Osteoblast (primary cell): ENCODE results near the gene SLC13A5. TPM values are rescaled to one million over a fixed set of nuclear protein-coding genes. Genes with fewer than 3 reads are reported as not detected.
A peak's percentile ranks its signal among the peaks of the same experiment; 100 is the strongest.
"Not testable (repeated sequence)": the region's sequence is repeated elsewhere in the genome, so short reads cannot be mapped to it uniquely, and the experiment has no call there.

ENCODE experiments used
- DNase-seq: peaks from one replicate; pipeline ENCODE4 v3.0.0; 2011; ENCODE audit warnings: low spot score, mixed read lengths; ENCODE audit not compliant: insufficient read length; ENCODE audit errors: missing footprints
- H2AFZ ChIP-seq: 2 replicates; pipeline ENCODE4 v1.6.0; 2011; ENCODE audit warnings: mild to moderate bottlenecking, low read length
- H3K27ac ChIP-seq: 2 replicates; pipeline ENCODE4 v1.5.1; 2011; ENCODE audit warnings: mild to moderate bottlenecking, low read depth, low read length, moderate library complexity
- H3K27me3 ChIP-seq: 2 replicates; pipeline ENCODE4 v1.6.0; 2012; ENCODE audit warnings: mild to moderate bottlenecking, control low read depth, inconsistent platforms, low read length, moderate library complexity; ENCODE audit not compliant: insufficient read depth
- H3K36me3 ChIP-seq: 2 replicates; pipeline ENCODE4 v1.5.1; 2011; ENCODE audit warnings: mild to moderate bottlenecking, low read length, control low read depth, moderate library complexity; ENCODE audit not compliant: insufficient read depth
- H3K4me1 ChIP-seq: 2 replicates; pipeline ENCODE4 v1.5.1; 2011; ENCODE audit warnings: mild to moderate bottlenecking, low read length, control low read depth, moderate library complexity; ENCODE audit not compliant: insufficient read depth
- H3K4me2 ChIP-seq: 2 replicates; pipeline ENCODE4 v1.6.0; 2011; ENCODE audit warnings: mild to moderate bottlenecking, low read length; ENCODE audit not compliant: insufficient read depth
- H3K4me3 ChIP-seq: fragments of 200-600 bp; sonication (generic); 3 replicates; pipeline ENCODE4 v1.5.1; 2012; ENCODE audit warnings: mild to moderate bottlenecking, low read length, inconsistent platforms; ENCODE audit not compliant: insufficient read depth
- H3K79me2 ChIP-seq: 2 replicates; pipeline ENCODE4 v1.6.0; 2012; ENCODE audit warnings: mild to moderate bottlenecking, low read length, control low read depth, inconsistent platforms; ENCODE audit not compliant: insufficient read depth
- H3K9me3 ChIP-seq: 2 replicates; pipeline ENCODE4 v1.5.1; 2011; ENCODE audit warnings: low read depth, low read length, control low read depth
- H4K20me1 ChIP-seq: 2 replicates; pipeline ENCODE4 v1.6.0; 2012; ENCODE audit warnings: mild to moderate bottlenecking, low read length, control low read depth; ENCODE audit not compliant: insufficient read depth
- total RNA-seq: library from RNA; depleted of rRNA; stranded (reverse); fragments of >200 nt; gene quantifications from 2 replicates; pipeline ENCODE4 v1.2.3, GENCODE V29; 2012
- TF ChIP-seq, protein P1 (sequence below): IDR thresholded peaks from 2 replicates; pipeline ENCODE4 v1.5.1; 2011; ENCODE audit warnings: mild to moderate bottlenecking, low read depth, low read length, moderate library complexity; ENCODE audit errors: extremely low read depth

The SLC13A5 gene
- total RNA-seq, 1 donor, result not detected

DNA sequence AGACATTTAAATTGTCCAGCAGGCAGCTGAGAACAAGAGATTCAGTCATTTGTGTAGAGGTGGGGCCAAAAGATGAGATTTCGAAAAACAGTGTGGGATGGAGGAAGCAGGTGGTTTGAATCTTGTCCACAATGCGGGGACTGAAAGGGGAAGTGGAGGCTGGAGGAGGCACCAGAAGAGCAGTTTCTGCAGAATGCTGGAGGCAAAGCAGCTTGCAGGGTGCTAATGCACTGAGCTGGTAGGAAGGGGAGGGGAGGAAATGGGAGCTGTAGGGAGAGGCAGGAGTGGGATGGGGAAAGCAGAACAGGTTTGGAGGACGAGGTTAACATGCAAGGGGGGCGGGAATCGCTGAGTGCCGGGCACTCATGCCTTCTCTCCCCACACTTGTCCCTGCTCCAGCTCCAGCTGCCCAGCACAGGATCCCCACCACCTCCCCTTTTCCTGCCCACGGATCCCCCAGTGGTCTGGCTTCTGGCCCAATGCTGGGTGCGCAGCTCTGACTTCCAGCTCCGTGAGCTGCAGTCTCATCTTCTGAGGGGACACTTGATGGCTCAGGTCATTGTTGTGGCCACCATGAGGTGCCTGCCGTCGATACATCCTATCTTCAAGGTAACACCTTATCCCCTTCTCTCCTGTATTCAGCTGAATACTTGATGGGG is 52.2 kb downstream of the SLC13A5 start:
- no peaks in the 10 kb centered on the region for H3K9me3 ChIP-seq
- H4K20me1 ChIP-seq, result no peaks in the 10 kb centered on the region
- no peaks in the 10 kb centered on the region for H3K79me2 ChIP-seq
- H3K27ac ChIP-seq, result no peak overlapping the region
- H3K27me3 ChIP-seq, result peaks cover 51% of the 10 kb centered on the region
- no peaks in the 10 kb centered on the region for H3K36me3 ChIP-seq
- H2AFZ ChIP-seq, result no peak overlapping the region
- TF ChIP-seq, protein P1, sequence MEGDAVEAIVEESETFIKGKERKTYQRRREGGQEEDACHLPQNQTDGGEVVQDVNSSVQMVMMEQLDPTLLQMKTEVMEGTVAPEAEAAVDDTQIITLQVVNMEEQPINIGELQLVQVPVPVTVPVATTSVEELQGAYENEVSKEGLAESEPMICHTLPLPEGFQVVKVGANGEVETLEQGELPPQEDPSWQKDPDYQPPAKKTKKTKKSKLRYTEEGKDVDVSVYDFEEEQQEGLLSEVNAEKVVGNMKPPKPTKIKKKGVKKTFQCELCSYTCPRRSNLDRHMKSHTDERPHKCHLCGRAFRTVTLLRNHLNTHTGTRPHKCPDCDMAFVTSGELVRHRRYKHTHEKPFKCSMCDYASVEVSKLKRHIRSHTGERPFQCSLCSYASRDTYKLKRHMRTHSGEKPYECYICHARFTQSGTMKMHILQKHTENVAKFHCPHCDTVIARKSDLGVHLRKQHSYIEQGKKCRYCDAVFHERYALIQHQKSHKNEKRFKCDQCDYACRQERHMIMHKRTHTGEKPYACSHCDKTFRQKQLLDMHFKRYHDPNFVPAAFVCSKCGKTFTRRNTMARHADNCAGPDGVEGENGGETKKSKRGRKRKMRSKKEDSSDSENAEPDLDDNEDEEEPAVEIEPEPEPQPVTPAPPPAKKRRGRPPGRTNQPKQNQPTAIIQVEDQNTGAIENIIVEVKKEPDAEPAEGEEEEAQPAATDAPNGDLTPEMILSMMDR, result no peak
- no peak overlapping the region for H3K4me2 ChIP-seq
- no peaks in the 10 kb centered on the region for H3K4me1 ChIP-seq
- no peak overlapping the region for H3K4me3 ChIP-seq
- no peak for DNase-seq

DNA sequence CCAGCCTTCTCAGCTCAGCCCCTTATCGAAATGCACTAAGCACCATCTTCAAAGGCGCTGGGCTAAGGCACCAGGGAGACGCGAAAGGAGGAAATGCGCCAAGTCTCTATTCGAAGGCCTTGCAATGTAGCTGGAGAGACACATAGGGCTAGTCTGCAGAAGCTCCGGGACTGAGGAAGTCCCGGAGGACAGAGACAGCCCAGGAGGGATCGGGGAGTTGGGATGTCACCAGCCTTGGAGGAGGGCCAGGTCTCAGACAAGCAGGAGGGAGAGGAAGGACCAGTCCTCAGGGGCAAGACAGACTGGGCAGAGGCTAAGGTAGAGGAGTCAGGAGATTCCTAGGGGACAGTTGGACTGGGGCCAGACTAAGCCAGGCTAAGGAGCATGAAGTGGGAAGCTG is 53.1 kb downstream of the SLC13A5 start:
- Histone ChIP-seq H3K27ac (no peak overlapping the region), H2AFZ (no peak overlapping the region), H4K20me1 (no peaks in the 10 kb centered on the region), H3K36me3 (no peaks in the 10 kb centered on the region), H3K9me3 (no peaks in the 10 kb centered on the region), H3K27me3 (peaks cover 56% of the 10 kb centered on the region), H3K4me2 (no peak overlapping the region), H3K4me3 (no peak overlapping the region), H3K79me2 (no peaks in the 10 kb centered on the region), H3K4me1 (no peaks in the 10 kb centered on the region)
- DNase-seq, result no peak
- TF ChIP-seq, protein P1, result no peak

DNA sequence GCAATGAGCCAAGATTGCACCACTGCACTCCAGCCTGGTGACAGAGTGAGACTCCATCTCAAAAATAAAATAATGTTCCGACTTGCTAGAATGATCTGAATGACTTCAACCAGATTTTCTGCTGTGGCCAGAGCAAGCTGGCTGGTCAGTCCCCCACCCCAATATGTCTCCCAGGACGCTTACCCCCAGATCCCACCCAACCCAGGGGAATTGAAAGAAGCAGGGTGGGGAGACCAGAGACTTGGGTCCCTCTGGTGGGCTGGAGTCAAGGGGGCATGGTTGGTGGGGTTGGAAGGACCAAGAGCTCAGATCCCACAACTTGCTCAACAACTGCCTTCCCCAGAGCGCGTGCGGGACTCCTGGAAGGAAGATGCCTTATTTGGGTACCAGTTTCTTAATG is 54.8 kb downstream of the SLC13A5 start:
- DNase-seq, H3K9me3 ChIP-seq, H4K20me1 ChIP-seq, H3K4me3 ChIP-seq, H3K79me2 ChIP-seq, H3K4me2 ChIP-seq, H2AFZ ChIP-seq, H3K27ac ChIP-seq, H3K36me3 ChIP-seq, H3K4me1 ChIP-seq: not testable (repeated sequence)
- H3K27me3 ChIP-seq, result peaks cover 66% of the 10 kb centered on the region

DNA sequence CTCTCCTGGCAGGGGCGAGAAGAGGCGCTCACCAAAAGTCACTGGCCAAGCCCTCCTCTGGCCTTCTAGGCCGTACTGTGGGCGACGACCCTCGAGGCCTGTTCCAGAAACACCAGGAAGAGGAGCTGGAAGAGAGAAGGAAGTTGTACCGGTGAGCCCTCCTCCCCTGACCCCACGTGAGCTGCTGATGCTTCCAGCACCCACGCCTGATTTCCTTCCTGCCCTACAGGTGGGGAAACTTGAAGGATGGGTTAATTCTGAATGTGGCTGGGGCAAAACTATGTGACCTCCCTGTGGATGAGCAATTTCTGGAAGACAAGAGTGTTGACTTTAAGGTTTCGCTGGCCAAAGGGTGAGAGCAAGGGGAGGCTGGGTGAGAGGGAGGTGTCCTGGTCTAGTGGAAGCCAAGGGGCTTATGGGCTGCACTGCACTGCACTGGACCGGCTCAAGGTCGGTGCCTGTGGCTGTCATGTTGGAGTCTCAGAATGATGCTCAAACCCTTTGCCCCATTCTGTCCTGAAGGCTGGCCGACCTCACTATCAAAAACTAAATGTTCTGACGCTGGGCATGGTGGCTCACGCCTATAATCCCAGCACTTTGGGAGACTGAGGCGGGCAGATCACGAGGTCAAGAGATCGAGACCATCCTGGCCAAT is 55.4 kb downstream of the SLC13A5 start:
- DNase-seq, result peak; percentile 31
- Histone ChIP-seq H3K9me3 (no peaks in the 10 kb centered on the region), H3K4me3 (no peak overlapping the region), H3K79me2 (no peaks in the 10 kb centered on the region), H3K36me3 (no peaks in the 10 kb centered on the region), H3K27ac (no peak overlapping the region), H2AFZ (no peak overlapping the region), H3K4me2 (no peak overlapping the region), H3K4me1 (no peaks in the 10 kb centered on the region), H4K20me1 (no peaks in the 10 kb centered on the region), H3K27me3 (peaks cover 66% of the 10 kb centered on the region)
- TF ChIP-seq, protein P1, result no peak

DNA sequence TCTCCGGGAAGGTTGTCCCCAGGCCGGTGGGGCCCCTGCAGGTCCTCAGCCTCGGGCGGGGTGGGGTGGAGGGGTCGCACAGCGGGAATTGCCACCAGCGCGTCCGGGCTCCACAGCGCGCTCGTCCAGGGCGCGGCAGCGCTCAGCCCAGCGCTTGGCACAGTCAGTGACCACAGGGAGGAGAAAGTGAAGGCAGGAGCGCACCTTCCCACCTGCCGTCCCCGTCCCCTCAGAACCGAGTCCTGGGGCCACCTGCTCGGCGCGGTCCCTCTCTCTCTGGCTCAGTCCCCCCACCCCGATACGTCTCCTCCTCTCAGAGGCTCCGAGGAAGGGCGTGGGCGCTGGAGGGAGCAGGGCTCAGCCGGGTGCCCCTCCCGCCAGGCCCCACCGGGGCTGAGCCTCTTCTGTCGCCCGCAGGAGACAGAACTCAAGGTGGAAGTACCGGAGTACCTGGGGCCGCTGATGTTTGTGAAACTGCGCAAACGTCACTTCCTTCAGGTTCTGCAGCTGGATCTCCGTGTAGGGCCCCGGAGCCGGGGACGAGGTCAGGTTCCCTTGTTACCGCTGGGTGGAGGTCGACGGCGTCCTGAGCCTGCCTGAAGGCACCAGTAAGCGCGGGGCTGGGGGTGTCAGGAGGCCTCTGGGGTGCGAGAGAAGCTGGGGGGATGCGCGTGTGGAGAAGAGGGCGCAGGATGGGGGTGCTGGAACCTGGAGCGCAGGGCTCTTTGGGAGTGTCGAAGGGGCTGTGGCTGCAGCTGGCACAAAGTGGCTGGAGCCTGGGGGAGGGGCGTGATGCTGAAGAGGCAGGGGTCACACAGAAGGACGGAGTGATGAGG is 56.2 kb downstream of the SLC13A5 start:
- H4K20me1 ChIP-seq, H3K4me1 ChIP-seq, H2AFZ ChIP-seq, H3K4me3 ChIP-seq, H3K9me3 ChIP-seq, H3K79me2 ChIP-seq, H3K4me2 ChIP-seq, H3K27ac ChIP-seq, H3K36me3 ChIP-seq: not testable (repeated sequence)
- peaks cover 61% of the 10 kb centered on the region for H3K27me3 ChIP-seq
- DNase-seq, result peak; percentile 44

DNA sequence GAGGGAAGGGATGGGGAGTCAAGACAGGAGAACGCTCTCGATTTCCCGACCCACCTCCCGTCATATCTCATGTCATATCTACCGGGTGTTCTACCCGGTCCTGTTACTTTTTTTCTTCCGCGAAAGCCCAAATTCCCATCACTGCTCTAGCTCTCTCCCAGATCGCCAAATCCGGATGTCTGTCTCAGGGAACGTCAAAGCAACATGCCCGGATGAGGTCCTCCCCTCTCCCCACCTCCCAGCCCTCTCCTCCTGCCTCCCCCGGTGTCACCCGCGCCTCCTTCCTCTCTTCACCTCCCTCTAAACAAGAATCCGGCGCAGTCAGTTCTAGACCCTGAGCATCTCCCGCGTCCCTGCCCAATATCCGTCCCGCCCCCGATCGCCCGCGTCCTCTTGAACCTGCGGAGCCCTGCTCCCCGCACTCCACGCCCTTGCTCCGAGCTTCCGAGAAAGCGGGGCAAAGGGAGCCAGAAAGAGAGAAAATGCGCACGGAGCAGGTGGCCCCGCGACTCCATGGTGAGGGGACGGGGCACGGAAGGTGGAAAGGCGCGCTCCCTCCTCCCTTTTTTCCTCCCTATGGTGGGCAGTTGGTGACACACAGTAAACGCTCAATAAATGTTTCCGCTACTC is 57.3 kb downstream of the SLC13A5 start:
- not testable (repeated sequence) for H2AFZ ChIP-seq, H3K4me2 ChIP-seq, H3K4me3 ChIP-seq, H3K4me1 ChIP-seq, DNase-seq, H3K27ac ChIP-seq, H3K79me2 ChIP-seq, H3K36me3 ChIP-seq, H3K9me3 ChIP-seq, H4K20me1 ChIP-seq
- peaks cover 52% of the 10 kb centered on the region for H3K27me3 ChIP-seq
